K562 (cell line): ENCODE data around the gene AVPR1B. TPM values are rescaled to one million over a fixed set of nuclear protein-coding genes. Genes with fewer than 3 reads are reported as not detected.

Experiments used
- CHD7 ChIP-seq: fragments of 200-600 bp; sonication (generic); IDR thresholded peaks from one replicate; pipeline ENCODE4 v1.6.1; 2012; ENCODE audit warnings: mild to moderate bottlenecking, low read depth, low read length, inconsistent platforms
- polyA plus RNA-seq, 8 experiments: library from polyadenylated mRNA; depleted of rRNA in 4 of 8; stranded (reverse) in 5 of 8; unstranded in 3 of 8; fragments of >200 nt; fragmentation: Nextera tagmentation in 2 of 8; fragmentation: Illumina TruSeq in 1 of 8; extraction: Ambion mirVana in 2 of 8; extraction: Trizol in 1 of 8; gene quantifications; 2 replicates each; pipeline versions ENCODE4 v1.2.1 to v1.2.3, GENCODE V29; 2011 to 2014; ENCODE audit warnings: inconsistent platforms in 1 of 8, missing spikeins in 1 of 8
- total RNA-seq, 7 experiments: library from RNA; depleted of rRNA in 6 of 7; stranded (reverse); fragments of >200 nt in 6 of 7; fragmentation: Illumina TruSeq in 2 of 7; extraction: Trizol in 2 of 7; gene quantifications; 2 replicates each; pipeline versions ENCODE4 v1.2.1 to v1.2.3, GENCODE V29; 2011 to 2021; ENCODE audit warnings: low replicate concordance in 1 of 7
- TF ChIP-seq, protein P1 (sequence below), 2 experiments: IDR thresholded peaks in 1 of 2; conservative IDR thresholded peaks in 1 of 2; 2 replicates each; pipeline ENCODE4 v1.6.1; 2016; ENCODE audit warnings: low read depth in 2 of 2, mild to moderate bottlenecking in 1 of 2, missing compliant biosample characterization in 1 of 2, missing genetic modification characterization in 1 of 2, moderate library complexity in 1 of 2

Gene AVPR1B
- total and polyA plus RNA-seq, 9 of the 15 experiments (the other 6 are each of a cell fraction or from before 2014, with no cell fraction given): not detected

DNA sequence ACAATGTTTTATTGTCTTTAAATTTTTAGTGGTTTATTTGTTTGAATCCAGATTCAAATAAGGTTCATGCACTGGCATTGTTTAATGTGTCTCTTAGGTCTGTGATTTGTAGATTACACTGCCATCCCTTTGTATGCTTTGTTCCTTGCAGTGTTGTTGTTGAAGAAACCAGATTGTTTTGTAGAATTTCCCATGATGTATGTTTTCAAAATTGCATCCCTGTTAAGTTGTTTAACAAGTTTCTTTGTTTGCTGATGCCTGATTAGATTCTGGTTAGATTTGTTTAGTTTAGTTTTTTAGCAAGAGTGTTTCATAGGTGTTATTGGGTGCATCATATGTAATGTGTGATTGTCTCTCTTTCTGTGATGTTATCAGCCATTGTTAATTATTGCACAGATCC lies 5.5 kb upstream of the AVPR1B start (continued):
- TF ChIP-seq CHD7: no peak
- TF ChIP-seq, protein P1, sequence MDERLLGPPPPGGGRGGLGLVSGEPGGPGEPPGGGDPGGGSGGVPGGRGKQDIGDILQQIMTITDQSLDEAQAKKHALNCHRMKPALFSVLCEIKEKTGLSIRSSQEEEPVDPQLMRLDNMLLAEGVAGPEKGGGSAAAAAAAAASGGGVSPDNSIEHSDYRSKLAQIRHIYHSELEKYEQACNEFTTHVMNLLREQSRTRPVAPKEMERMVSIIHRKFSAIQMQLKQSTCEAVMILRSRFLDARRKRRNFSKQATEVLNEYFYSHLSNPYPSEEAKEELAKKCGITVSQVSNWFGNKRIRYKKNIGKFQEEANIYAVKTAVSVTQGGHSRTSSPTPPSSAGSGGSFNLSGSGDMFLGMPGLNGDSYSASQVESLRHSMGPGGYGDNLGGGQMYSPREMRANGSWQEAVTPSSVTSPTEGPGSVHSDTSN (CRISPR knock-in tag; IDR thresholded peaks at IDR 0.05; ENCODE audit: low read depth): no peak
- TF ChIP-seq, protein P1 (tag; conservative IDR thresholded peaks at IDR 0.05; ENCODE audit: low read depth): no peak
